ENCODE data around the gene HSPG2. TPM values are rescaled to one million over a fixed set of nuclear protein-coding genes. Genes with fewer than 3 reads are reported as not detected.
A peak's percentile ranks its signal among the peaks of the same experiment; 100 is the strongest.
"Not testable (repeated sequence)": the region's sequence is repeated elsewhere in the genome, so short reads cannot be mapped to it uniquely, and the experiment has no call there.

Gene HSPG2
- total and polyA plus RNA-seq, 2 of the 13 experiments (the other 11 are each of a cell fraction or from before 2014, with no cell fraction given) = 9.1 to 13.1 TPM

DNA sequence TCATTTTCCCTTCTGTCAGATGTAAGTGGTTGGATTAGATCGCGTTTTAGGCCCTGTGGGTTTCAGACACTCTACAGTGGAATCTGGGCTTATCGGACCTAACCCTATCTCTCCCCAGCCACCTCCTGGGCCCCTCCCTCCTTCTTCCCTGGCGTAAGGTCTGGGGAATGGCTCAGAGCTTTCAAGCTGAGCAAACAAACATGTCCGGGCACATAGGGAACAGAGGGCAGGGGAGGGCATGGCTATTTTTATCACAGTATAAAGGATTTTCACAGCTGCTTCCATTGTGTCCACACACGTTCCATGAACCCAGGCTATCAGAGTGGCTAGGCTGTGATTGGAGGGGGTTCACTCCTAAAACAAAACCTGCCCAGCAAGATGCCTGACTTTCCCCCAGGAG lies 37.6 kb upstream of the HSPG2 start (continued):
- peak; percentile 91 for TF ChIP-seq GFI1 (CRISPR knock-in tag; IDR thresholded peaks at IDR 0.05; ENCODE audit: borderline replicate concordance)

DNA sequence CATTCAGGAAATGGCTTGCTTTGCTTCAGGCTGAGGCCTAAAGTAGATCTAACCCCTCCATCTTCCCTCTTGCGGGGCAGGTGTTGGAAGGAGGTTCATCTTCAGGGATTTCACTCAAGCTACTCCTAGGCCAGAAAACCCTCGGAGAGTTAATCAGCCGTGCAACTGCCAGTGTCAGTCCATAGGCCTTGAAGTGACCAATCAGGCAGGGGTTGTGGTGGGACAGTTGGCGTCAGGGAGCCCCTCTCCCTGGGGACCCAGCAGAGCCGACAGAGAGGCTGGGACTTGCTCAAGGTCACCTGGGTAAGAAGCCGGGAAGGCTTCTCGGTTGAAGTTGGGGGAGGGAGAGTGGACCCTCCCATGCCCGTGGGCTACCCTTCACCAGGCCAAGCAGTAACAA lies 36.8 kb upstream of the HSPG2 start:
- in situ Hi-C loops (cut with HindIII; ENCODE audit: extremely low pct_ligation_motif_present, low pct_unique_long_range_greater_than_20kb); DNase-seq (ENCODE audit: low spot score); H3K79me2 ChIP-seq (ENCODE audit: insufficient read depth, low read length); H3K4me3 ChIP-seq (replicated peaks in 1 of 3; ENCODE audit: insufficient read depth in 1 of 3, low read depth in 2 of 3, low read length in 3 of 3); H4K20me1 ChIP-seq (ENCODE audit: insufficient read depth, low read length); BruUV-seq (replicated peaks); H2AFZ ChIP-seq (ENCODE audit: low read length); H3K36me3 ChIP-seq (replicated peaks in 1 of 2; ENCODE audit: control insufficient read depth in 1 of 2, insufficient read depth in 2 of 2, low read length in 2 of 2); H3K9me3 ChIP-seq (ENCODE audit: low read length); H3K27me3 ChIP-seq (ENCODE audit: control insufficient read depth in 1 of 2, insufficient read depth in 2 of 2, low read length in 2 of 2); FAIRE-seq; CTCF ChIA-PET (ENCODE audit: low intra/inter-chr PET ratio, low total read pairs); ATAC-seq: not testable (repeated sequence)
- 71% methylated on average over 8 of the region's 8 CpGs for WGBS (ENCODE audit: low lambda C conversion rate)
- intact Hi-C loops (cut with micrococcal nuclease; ENCODE audit: unreplicated experiment) = loop anchor here (1.0 kb wide), 1 partner anchor 23 kb away; no protein-coding TSS in a partner anchor
- POLR2A ChIA-PET = interaction anchor here (0.6 to 1.5 kb wide), 3 partner anchors 38 to 49 kb away, joined by 3 to 5 read pairs (median 4); no protein-coding TSS in a partner anchor
- Histone ChIP-seq H3K9ac (ENCODE audit: insufficient read depth, low read depth, low read length) (peak overlapping the region; percentile 49; the same call in 1 of the 2 replicates), H3K4me1 (ENCODE audit: insufficient read depth, low read length) (peaks cover 75% of the 10 kb centered on the region), H3K4me2 (ENCODE audit: low read depth, low read length) (peak overlapping the region; percentile 69), H3K27ac (ENCODE audit: extremely low read length, insufficient read depth, low read length) (peak overlapping the region; percentile 82)
- TF ChIP-seq, protein P1, sequence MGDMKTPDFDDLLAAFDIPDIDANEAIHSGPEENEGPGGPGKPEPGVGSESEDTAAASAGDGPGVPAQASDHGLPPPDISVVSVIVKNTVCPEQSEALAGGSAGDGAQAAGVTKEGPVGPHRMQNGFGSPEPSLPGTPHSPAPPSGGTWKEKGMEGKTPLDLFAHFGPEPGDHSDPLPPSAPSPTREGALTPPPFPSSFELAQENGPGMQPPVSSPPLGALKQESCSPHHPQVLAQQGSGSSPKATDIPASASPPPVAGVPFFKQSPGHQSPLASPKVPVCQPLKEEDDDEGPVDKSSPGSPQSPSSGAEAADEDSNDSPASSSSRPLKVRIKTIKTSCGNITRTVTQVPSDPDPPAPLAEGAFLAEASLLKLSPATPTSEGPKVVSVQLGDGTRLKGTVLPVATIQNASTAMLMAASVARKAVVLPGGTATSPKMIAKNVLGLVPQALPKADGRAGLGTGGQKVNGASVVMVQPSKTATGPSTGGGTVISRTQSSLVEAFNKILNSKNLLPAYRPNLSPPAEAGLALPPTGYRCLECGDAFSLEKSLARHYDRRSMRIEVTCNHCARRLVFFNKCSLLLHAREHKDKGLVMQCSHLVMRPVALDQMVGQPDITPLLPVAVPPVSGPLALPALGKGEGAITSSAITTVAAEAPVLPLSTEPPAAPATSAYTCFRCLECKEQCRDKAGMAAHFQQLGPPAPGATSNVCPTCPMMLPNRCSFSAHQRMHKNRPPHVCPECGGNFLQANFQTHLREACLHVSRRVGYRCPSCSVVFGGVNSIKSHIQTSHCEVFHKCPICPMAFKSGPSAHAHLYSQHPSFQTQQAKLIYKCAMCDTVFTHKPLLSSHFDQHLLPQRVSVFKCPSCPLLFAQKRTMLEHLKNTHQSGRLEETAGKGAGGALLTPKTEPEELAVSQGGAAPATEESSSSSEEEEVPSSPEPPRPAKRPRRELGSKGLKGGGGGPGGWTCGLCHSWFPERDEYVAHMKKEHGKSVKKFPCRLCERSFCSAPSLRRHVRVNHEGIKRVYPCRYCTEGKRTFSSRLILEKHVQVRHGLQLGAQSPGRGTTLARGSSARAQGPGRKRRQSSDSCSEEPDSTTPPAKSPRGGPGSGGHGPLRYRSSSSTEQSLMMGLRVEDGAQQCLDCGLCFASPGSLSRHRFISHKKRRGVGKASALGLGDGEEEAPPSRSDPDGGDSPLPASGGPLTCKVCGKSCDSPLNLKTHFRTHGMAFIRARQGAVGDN (CRISPR knock-in tag; IDR thresholded peaks at IDR 0.05) = peak; percentile 50; the same call in 1 of the 2 replicates
- 0 out of 2 replicates have a peak, but pooled peaks have one; percentile 16 for TF ChIP-seq ZFX (CRISPR knock-in tag; IDR thresholded peaks at IDR 0.05; ENCODE audit: low read depth)
